Naive thymus-derived CD8-positive, alpha-beta T cell (primary cell): Measurements from ENCODE around the gene GTF2I. TPM values are rescaled to one million over a fixed set of nuclear protein-coding genes. Genes with fewer than 3 reads are reported as not detected.
A peak's percentile ranks its signal among the peaks of the same experiment; 100 is the strongest.
"Not testable (repeated sequence)": the region's sequence is repeated elsewhere in the genome, so short reads cannot be mapped to it uniquely, and the experiment has no call there.

Experiments
- ATAC-seq, 2 donors: fragments of 150-1000 bp; cut with Tn5 transposase in 1 of 2; sonication (Bioruptor Pico), chemical (Tn5 transposase) in 1 of 2; 1 replicate in 1 of 2; 2 replicates in 1 of 2; pipeline ENCODE4 v1.10.0; 2021; ENCODE audit warnings: mild to moderate bottlenecking in 2 of 2, moderate library complexity in 2 of 2
- POLR2A ChIA-PET: fragments of 350-600 bp; sonication (Branson Sonifier 250); formaldehyde crosslinking; loops from one replicate; lab custom pipeline; 2021; ENCODE audit warnings: antibody characterized with exemption; lab: Charles Lee
- DNase-seq, 10 donors: peaks; one replicate each; pipeline versions ENCODE4 v3.0.0 to v3.0.0-alpha.2; 2020 to 2022
- H3K27ac Mint-ChIP-seq, 10 donors: one replicate each; pipeline ENCODE4 v1.8.0; 2020 to 2022; ENCODE audit warnings: mild to moderate bottlenecking in 10 of 10, mixed read lengths in 10 of 10, moderate library complexity in 4 of 10, inconsistent platforms in 1 of 10
- H3K27me3 Mint-ChIP-seq, 5 donors: one replicate each; pipeline ENCODE4 v1.8.0; 2021 to 2022; ENCODE audit warnings: mixed read lengths in 5 of 5
- H3K36me3 Mint-ChIP-seq, 3 donors: one replicate each; pipeline ENCODE4 v1.8.0; 2020 to 2022; ENCODE audit warnings: mixed read lengths in 3 of 3, mild to moderate bottlenecking in 2 of 3, inconsistent platforms in 1 of 3
- H3K4me1 Mint-ChIP-seq, 4 donors: one replicate each; pipeline ENCODE4 v1.8.0; 2021 to 2022; ENCODE audit warnings: mixed read lengths in 4 of 4
- H3K4me3 Mint-ChIP-seq, 10 donors: one replicate each; pipeline ENCODE4 v1.8.0; 2020 to 2022; ENCODE audit warnings: mild to moderate bottlenecking in 10 of 10, mixed read lengths in 10 of 10, moderate library complexity in 6 of 10, inconsistent platforms in 1 of 10
- H3K9me3 Mint-ChIP-seq, 9 donors: one replicate each; pipeline ENCODE4 v1.8.0; 2020 to 2022; ENCODE audit warnings: mixed read lengths in 9 of 9, mild to moderate bottlenecking in 3 of 9, inconsistent platforms in 1 of 9, moderate library complexity in 1 of 9
- polyA plus RNA-seq, 3 donors: library from polyadenylated mRNA; unstranded; fragments of 300-500 nt; fragmentation: Illumina TruSeq; gene quantifications; one replicate each; pipeline ENCODE4 v1.2.3, GENCODE V29; 2021
- total RNA-seq, 8 experiments: library from RNA in 2 of 8; stranded (reverse) in 2 of 8; gene quantifications; one replicate each; pipeline ENCODE4 v1.2.3 and lab custom pipeline; 2021 to 2026

The GTF2I gene
- total and polyA plus RNA-seq, 5 experiments from 2014 or later: 55.4 to 206 (median 78.6) TPM

DNA sequence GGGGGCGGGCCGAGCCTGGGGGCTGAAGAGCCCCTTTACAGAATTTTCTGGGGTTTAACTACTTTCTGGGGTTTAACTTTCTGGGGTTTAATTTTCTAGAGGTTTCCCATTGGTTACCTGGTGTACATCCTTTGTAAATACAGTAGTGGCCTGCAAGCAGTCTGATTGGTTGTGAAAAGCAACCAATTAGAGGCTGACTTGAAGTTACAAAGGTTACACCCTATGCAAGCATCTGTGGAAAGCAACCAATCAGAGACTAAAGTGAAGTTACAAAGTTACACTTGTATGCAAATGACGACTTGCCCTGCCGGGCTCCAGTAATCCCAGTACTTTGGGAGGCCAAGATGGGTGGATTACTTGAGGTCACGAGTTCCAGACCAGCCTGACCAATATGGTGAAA is 27.4 kb downstream of the GTF2I start:
- Mint-ChIP-seq H3K27me3 (no peaks in the 10 kb centered on the region), H3K9me3 (no peaks in the 10 kb centered on the region), H3K36me3 (peaks cover 0 to 36% (median 14%) of the 10 kb centered on the region in 3 donors), H3K27ac (peak overlapping the region in 3 of 10 donors; percentile 40 to 54 (median 50)), H3K4me3 (no peak overlapping the region), H3K4me1 (peaks cover 17 to 58% (median 38%) of the 10 kb centered on the region in 4 donors)
- POLR2A ChIA-PET: no interaction called here
- ATAC-seq: no peak
- no peak for DNase-seq

DNA sequence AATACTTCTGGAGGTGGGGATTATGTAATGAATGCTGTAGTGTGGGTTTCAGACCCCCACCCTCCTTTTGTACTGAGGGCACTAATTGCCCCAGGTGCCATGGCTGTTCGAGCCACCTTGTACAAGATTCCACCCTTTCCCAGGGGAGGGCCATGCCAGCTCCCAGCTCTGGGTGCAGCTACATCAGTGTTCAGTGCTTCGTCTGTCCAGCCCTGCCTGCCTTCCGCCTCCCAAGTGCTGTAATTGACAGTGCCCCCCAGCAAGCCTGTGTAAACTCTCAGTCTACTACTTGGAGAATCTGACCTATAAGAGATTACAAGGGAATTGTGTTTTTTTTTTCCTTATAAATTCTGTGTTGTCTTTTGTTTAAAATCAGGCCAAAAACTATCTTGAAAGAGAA is 33.0 kb downstream of the GTF2I start:
- ATAC-seq: no peak
- peaks cover 5 to 72% (median 38%) of the 10 kb centered on the region in 3 donors for H3K36me3 Mint-ChIP-seq
- POLR2A ChIA-PET: interaction anchor here (0.7 kb wide), 1 partner anchor 332 kb away, joined by 4 read pairs; no protein-coding TSS in a partner anchor
- H3K27ac Mint-ChIP-seq: peak overlapping the region in 3 of 10 donors; percentile 11 to 53 (median 46)
- H3K9me3 Mint-ChIP-seq: peaks cover 0 to 4% (median 0%) of the 10 kb centered on the region in 9 donors
- DNase-seq: no peak
- H3K4me1 Mint-ChIP-seq: peaks cover 9 to 18% (median 13%) of the 10 kb centered on the region in 4 donors
- no peak overlapping the region for H3K4me3 Mint-ChIP-seq
- no peaks in the 10 kb centered on the region for H3K27me3 Mint-ChIP-seq

DNA sequence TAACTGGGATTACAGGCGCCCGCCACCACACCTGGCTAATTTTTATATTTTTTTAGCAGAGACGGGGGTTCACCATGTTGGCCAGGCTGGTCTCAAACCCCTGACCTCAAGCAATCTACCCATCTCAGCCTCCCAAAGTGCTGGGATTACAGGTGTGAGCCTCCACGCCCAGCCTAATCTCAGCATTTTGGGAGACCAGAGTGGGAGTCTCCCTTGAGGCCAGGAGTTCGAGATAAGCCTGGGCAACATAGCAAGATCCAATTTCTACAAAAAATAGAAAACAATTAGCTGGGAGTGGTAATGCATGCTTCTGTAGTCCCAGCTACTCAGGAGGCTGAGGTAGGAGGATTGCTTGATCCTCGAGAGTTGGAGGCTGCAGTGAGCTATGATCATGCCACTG is 46.9 kb downstream of the GTF2I start:
- not testable (repeated sequence) for H3K4me1 Mint-ChIP-seq, H3K9me3 Mint-ChIP-seq, DNase-seq, ATAC-seq, H3K27me3 Mint-ChIP-seq, H3K4me3 Mint-ChIP-seq, H3K27ac Mint-ChIP-seq
- POLR2A ChIA-PET: interaction anchor here (0.7 kb wide), 1 partner anchor 21 kb away, joined by 4 read pairs; no protein-coding TSS in a partner anchor
- H3K36me3 Mint-ChIP-seq: peaks cover 5 to 85% (median 33%) of the 10 kb centered on the region in 3 donors

DNA sequence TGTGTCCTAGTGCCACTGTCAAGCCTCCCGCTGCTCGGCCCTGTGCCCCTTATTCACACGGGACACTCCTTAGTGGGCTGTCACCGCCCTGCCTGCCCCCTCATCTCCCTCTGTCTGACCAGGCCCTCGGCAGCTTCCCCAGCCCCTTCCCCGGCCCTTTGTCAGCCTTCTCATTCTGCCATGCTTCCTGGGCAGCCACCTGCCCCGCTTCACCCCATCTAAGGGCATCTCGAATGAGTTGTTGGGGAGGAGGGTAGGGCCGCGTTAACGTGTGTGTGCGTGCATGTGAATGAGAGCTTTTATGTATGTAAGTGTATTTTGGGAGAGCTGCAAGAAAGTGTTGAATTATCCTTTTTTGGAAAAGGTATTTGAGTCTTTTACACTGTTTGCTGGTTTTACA is 49.7 kb downstream of the GTF2I start:
- POLR2A ChIA-PET: no interaction called here
- peaks cover 0 to 2% (median 0%) of the 10 kb centered on the region in 9 donors for H3K9me3 Mint-ChIP-seq
- H3K4me3 Mint-ChIP-seq: no peak overlapping the region
- H3K36me3 Mint-ChIP-seq: peaks cover 7 to 89% (median 31%) of the 10 kb centered on the region in 3 donors
- H3K27me3 Mint-ChIP-seq: no peaks in the 10 kb centered on the region
- DNase-seq (no peak), ATAC-seq (no peak)
- peaks cover 0 to 4% (median 2%) of the 10 kb centered on the region in 4 donors for H3K4me1 Mint-ChIP-seq
- peak overlapping the region in 1 of 10 donors; percentile 93 for H3K27ac Mint-ChIP-seq

DNA sequence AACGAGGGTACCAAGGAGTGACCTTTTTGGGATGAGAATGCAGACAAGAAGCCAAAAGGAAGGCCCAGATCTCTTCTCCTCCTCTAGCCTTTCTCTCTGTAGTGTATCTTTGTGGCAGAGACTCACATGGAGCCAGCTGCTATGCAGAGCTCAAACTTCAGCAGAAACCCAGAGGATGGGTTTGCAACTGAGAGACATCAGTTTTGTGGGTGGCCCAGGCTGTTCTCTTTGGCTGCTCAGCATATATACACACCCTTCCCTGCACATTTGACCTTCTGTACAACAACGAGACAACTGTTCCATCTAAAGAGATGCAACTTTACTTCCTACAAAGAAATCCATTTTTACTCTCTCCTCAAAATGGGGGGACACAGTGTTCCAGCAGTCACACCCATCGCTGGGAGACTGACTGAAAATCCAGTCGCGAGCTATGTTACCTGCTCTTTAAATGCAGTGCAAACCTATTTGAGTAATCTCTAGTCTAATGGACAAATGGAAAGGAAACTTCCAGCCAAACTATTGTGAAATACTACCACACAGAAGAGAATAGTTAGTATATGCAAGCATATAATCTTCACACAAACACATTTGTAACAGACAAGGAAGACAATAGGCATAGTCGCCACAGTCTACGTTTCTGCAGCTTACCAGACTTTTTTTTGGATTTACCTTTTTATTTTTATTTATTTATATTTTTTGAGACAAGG is 51.2 kb downstream of the GTF2I start:
- ATAC-seq (no peak), DNase-seq (no peak)
- no peaks in the 10 kb centered on the region for H3K27me3 Mint-ChIP-seq
- H3K36me3 Mint-ChIP-seq: peaks cover 14 to 84% (median 42%) of the 10 kb centered on the region in 3 donors
- H3K9me3 Mint-ChIP-seq: peaks cover 0 to 11% (median 0%) of the 10 kb centered on the region in 9 donors
- peak overlapping the region in 1 of 10 donors; percentile 71 for H3K27ac Mint-ChIP-seq
- peaks cover 0 to 6% (median 2%) of the 10 kb centered on the region in 4 donors for H3K4me1 Mint-ChIP-seq
- H3K4me3 Mint-ChIP-seq: no peak overlapping the region
- POLR2A ChIA-PET: no interaction called here

DNA sequence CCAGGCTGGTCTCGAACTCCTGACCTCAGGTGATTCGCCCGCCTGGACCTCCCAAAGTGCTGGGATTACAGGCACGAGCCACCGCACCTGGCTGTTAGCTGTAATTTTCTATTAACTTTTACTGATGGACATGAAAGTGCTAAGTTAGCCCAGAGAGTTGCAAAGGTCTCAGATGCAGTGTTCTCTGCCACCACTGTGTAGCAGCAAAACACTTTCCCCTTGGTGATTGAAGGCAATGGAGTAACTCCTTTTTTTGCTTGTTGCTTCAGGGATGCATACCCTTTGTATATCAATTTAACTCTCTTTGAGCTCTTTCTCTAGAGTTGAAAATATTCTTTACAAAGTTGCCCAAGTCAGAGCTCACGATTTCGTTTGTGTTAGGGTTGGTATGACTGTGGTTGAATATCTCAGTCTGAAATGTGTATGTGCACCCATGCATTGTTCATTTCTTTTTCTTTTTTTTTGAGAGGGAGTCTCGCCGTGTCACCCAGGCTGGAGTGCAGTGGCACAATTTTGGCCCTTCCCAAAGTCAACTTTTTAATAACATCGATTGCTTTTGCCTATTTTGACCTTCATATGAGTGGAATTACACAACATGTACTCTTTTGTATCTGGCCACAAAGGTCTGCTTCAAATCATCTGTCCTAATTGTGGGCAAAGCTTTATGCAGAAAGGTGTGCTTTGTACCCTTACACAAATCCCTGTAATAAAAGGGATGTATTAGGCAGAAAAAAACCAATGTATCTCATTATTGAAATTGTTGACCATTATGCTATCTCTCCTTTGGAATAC is 52.6 kb downstream of the GTF2I start:
- H3K36me3 Mint-ChIP-seq: peaks cover 18 to 89% (median 45%) of the 10 kb centered on the region in 3 donors
- H3K4me3 Mint-ChIP-seq: no peak overlapping the region
- H3K27ac Mint-ChIP-seq: peak overlapping the region in 2 of 10 donors; percentile 27 to 51
- ATAC-seq (no peak), DNase-seq (no peak)
- POLR2A ChIA-PET: interaction anchor here (0.6 kb wide), 1 partner anchor 52 kb away, joined by 3 read pairs; no protein-coding TSS in a partner anchor
- peaks cover 0 to 6% (median 2%) of the 10 kb centered on the region in 4 donors for H3K4me1 Mint-ChIP-seq
- peaks cover 0 to 17% (median 0%) of the 10 kb centered on the region in 9 donors for H3K9me3 Mint-ChIP-seq
- H3K27me3 Mint-ChIP-seq: no peaks in the 10 kb centered on the region

GRCh38 chr7:74713567-74713966 is 56.0 kb downstream of the GTF2I start:
- peak overlapping the region in 1 of 10 donors; percentile 60 for H3K27ac Mint-ChIP-seq
- H3K4me1 Mint-ChIP-seq: peaks cover 0 to 9% (median 3%) of the 10 kb centered on the region in 4 donors
- POLR2A ChIA-PET: interaction anchor here (0.5 kb wide), 1 partner anchor 56 kb away, joined by 3 read pairs; the partner anchor contains the start of gene GTF2I
- ATAC-seq (no peak), DNase-seq (no peak)
- H3K27me3 Mint-ChIP-seq: no peaks in the 10 kb centered on the region
- H3K9me3 Mint-ChIP-seq: peaks cover 0 to 17% (median 0%) of the 10 kb centered on the region in 9 donors
- peaks cover 18 to 76% (median 33%) of the 10 kb centered on the region in 3 donors for H3K36me3 Mint-ChIP-seq
- H3K4me3 Mint-ChIP-seq: no peak overlapping the region

- Mint-ChIP-seq H3K36me3 (peaks cover 14 to 66% (median 20%) of the 10 kb centered on the region in 3 donors), H3K4me1 (peaks cover 0 to 6% (median 1%) of the 10 kb centered on the region in 4 donors), H3K27me3 (no peaks in the 10 kb centered on the region), H3K27ac (peak overlapping the region in 8 of 10 donors; percentile 6 to 82 (median 40)), H3K9me3 (peaks cover 0 to 9% (median 0%) of the 10 kb centered on the region in 9 donors), H3K4me3 (no peak overlapping the region)
- no peak for DNase-seq
- ATAC-seq: no peak
- POLR2A ChIA-PET: no interaction called here
Measured at GRCh38 chr7:74717889-74718288, 60.4 kb downstream of the GTF2I start.

DNA sequence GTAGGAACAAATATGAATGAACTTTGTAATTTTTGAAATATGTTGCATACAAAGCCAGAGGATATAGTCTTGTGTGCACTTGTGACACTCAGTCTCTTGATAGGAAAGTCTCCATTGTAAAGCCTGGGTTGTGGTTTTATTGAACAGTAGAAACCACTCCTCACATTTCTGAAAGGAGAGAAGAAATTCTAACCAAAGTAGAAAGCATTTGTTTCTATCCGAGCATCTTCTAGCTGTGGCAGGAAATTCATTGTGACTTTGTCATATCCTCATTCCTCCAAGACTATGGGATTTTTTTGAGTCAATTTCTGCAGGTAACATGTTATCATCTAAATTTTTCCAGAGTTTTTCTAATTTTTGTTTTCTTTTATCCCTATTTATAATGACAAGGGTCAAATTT is 60.8 kb downstream of the GTF2I start:
- H3K9me3 Mint-ChIP-seq: peaks cover 0 to 8% (median 0%) of the 10 kb centered on the region in 9 donors
- no peaks in the 10 kb centered on the region for H3K27me3 Mint-ChIP-seq
- H3K36me3 Mint-ChIP-seq: peaks cover 13 to 64% (median 16%) of the 10 kb centered on the region in 3 donors
- peak overlapping the region in 7 of 10 donors; percentile 13 to 82 (median 25) for H3K27ac Mint-ChIP-seq
- POLR2A ChIA-PET: no interaction called here
- no peak for ATAC-seq
- peaks cover 0 to 6% (median 1%) of the 10 kb centered on the region in 4 donors for H3K4me1 Mint-ChIP-seq
- no peak for DNase-seq
- H3K4me3 Mint-ChIP-seq: no peak overlapping the region

GRCh38 chr7:74722153-74722552 is 64.6 kb downstream of the GTF2I start:
- peak overlapping the region in 1 of 10 donors; percentile 19 for H3K27ac Mint-ChIP-seq
- H3K27me3 Mint-ChIP-seq: no peaks in the 10 kb centered on the region
- no peaks in the 10 kb centered on the region for H3K9me3 Mint-ChIP-seq
- POLR2A ChIA-PET: interaction anchor here (0.6 kb wide), 1 partner anchor 64 kb away, joined by 5 read pairs; the partner anchor contains the start of gene GTF2I
- ATAC-seq (no peak), DNase-seq (no peak)
- H3K4me1 Mint-ChIP-seq: peaks cover 0 to 9% (median 5%) of the 10 kb centered on the region in 4 donors
- H3K36me3 Mint-ChIP-seq: peaks cover 5 to 60% (median 7%) of the 10 kb centered on the region in 3 donors
- H3K4me3 Mint-ChIP-seq: no peak overlapping the region

- no peak for DNase-seq
- Mint-ChIP-seq H3K27me3 (no peaks in the 10 kb centered on the region), H3K27ac (peak overlapping the region in 6 of 10 donors; percentile 16 to 68 (median 56)), H3K4me3 (no peak overlapping the region), H3K36me3 (peaks cover 0 to 40% (median 5%) of the 10 kb centered on the region in 3 donors), H3K9me3 (no peaks in the 10 kb centered on the region), H3K4me1 (peaks cover 0 to 9% (median 3%) of the 10 kb centered on the region in 4 donors)
- no peak for ATAC-seq
- POLR2A ChIA-PET: interaction anchor here (0.7 kb wide), 1 partner anchor 134 kb away, joined by 3 read pairs; no protein-coding TSS in a partner anchor
Measured at GRCh38 chr7:74725840-74726239, 68.3 kb downstream of the GTF2I start.
